GM15510 (cell line): ENCODE measurements around the gene TGOLN2.

Experiments used
- POLR2A ChIP-seq: IDR thresholded peaks from 3 replicates; pipeline ENCODE4 v1.6.1; 2011; ENCODE audit warnings: borderline replicate concordance; ENCODE audit not compliant: insufficient read length; ENCODE audit errors: extremely low read depth

The TGOLN2 gene

DNA sequence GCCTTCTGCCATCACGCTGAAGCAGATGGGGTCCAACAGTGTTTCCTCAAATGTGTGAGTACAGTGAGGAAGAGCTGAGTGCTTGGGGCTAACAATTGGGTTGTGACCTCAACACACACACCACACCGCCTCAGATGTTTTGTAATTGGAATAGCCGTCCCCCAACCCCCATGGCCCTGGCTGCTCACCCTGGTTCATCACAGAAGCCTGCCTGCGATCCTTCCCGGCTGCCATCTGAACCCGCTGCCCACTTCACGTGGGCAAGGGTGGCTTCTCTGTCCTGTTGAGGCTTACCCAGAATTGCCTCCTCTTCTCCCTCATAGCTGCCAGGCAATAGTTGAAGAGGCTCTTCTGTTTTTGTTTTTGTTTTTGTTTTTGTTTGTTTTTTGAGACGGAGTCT lies 44.1 kb downstream of the TGOLN2 start:
- no peak for TF ChIP-seq POLR2A

GRCh38 chr2:85282914-85283313 lies 44.9 kb downstream of the TGOLN2 start:
- no peak for TF ChIP-seq POLR2A

DNA sequence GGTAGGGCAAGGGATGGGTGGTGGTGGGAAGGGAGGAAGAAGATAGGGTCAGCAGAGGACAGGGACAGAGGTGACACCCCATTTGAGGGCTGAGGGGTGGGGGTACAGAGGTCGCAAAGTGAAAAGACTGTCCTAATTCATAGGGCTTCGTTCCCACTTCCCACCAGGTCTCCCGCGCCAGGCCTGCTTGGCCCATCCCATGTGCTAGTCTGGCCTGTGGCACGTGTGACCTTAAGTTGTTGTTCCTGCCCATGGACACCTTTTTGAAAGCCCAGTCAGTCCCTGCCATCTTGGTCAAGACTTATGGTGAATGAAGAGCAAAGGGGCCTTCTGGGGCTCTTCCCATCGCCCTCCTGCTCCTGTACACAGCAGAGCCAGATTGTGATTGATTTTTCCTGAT lies 46.2 kb downstream of the TGOLN2 start:
- no peak for TF ChIP-seq POLR2A

GRCh38 chr2:85278361-85278760 lies 49.4 kb downstream of the TGOLN2 start:
- no peak for TF ChIP-seq POLR2A

GRCh38 chr2:85277416-85278158 lies 50.2 kb downstream of the TGOLN2 start:
- no peak for TF ChIP-seq POLR2A

GRCh38 chr2:85276571-85277118 lies 51.1 kb downstream of the TGOLN2 start:
- no peak for TF ChIP-seq POLR2A

DNA sequence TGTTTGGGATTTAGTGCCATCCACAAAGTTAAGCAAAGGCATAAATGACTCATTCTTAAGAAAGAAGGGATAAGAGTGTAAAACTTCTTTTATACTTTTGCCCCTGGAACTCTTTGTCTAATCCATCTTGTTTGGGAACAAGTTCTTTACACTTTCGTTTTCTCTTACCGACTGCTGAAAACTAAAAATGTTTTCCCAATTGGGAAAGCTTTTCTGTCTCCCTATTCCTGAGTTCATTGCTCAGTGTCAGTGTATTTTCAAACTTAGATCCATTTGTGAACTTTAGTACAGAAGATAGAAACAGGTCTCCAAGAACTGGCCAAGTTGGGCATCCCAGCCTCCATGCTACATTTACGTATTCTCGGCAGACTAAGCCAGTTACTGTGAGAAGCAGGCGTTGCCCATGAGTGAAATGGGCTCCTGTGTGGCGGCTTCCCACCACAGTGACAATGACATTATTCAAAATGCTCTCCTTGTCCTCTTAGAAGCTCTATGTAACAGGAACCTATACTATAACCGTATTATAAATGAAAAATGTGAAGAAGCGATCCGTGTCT lies 51.7 kb downstream of the TGOLN2 start:
- no peak for TF ChIP-seq POLR2A

DNA sequence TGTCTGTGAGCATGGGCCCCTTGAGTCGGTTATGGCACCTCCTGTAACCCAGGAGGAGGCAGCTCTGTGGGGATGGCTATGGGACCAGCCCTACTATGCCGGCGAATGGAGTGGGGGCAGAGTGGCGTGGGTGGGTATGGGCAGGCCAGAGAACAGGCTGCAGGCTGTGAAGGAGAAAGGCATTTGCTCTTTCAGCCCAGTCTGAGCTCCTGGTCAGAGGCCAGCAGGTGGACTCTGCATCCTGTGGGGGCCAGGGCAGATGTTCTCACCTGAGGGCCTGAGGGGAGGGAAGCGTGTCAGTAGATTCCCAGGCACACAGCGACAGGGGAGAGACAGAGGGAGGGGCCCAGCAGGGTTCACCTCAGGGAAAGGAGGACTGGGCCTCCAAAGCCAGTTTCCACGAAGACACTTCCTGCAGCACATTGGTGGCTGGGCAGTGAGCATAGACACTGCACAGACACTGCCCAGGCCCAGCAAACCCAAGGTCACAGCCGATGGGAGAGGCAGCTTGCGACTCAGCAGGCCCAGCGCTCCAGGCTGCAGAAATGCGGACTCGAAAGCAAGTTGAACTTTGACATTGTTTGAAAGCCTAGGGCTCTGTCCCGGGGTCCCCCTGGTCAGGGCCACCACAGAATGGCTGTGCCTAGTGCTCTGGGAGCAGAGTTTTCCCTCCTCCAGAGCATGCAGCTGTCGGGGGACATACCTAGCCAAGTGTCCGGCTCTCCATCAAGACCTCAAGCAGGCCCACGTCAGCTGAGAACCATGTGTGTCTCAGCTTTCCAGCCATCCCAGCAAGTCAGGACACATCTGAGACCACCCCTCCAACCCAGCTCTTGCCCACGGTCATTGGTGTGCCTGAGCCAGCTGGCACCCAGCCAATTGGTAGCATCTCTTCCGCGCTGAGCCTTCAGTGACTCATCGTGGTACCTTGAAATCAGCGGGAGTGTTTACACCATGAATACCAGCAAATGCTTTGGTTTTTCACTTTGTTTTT lies 53.8 kb downstream of the TGOLN2 start:
- no peak for TF ChIP-seq POLR2A

GRCh38 chr2:85272357-85272756 lies 55.4 kb downstream of the TGOLN2 start:
- TF ChIP-seq POLR2A, result no peak

- TF ChIP-seq POLR2A, result no peak
Measured at GRCh38 chr2:85269959-85270358, 57.8 kb downstream of the TGOLN2 start.
